Measurements from ENCODE around the gene SMARCB1.
"Not testable (repeated sequence)": the region's sequence is repeated elsewhere in the genome, so short reads cannot be mapped to it uniquely, and the experiment has no call there.

Gene SMARCB1

GRCh38 chr22:23844739-23845202 lies 58.0 kb downstream of the SMARCB1 start:
- DNase-seq: no peak

- no peak for DNase-seq
Observed at GRCh38 chr22:23845265-23846080, 58.7 kb downstream of the SMARCB1 start.

- no peak for DNase-seq
Observed at GRCh38 chr22:23846081-23846469, 59.3 kb downstream of the SMARCB1 start.

GRCh38 chr22:23847310-23847920 lies 60.6 kb downstream of the SMARCB1 start:
- DNase-seq: no peak

GRCh38 chr22:23847991-23848864 lies 61.5 kb downstream of the SMARCB1 start:
- no peak for DNase-seq

GRCh38 chr22:23849009-23850006 lies 62.5 kb downstream of the SMARCB1 start:
- DNase-seq: peak in 52 of 56 donors; percentile 19 to 88 (median 66)

- DNase-seq: no peak
Observed at GRCh38 chr22:23850136-23850611, 63.4 kb downstream of the SMARCB1 start.

GRCh38 chr22:23856721-23857605 lies 70.2 kb downstream of the SMARCB1 start:
- peak in 25 of 56 donors; percentile 32 to 78 (median 57) for DNase-seq

GRCh38 chr22:23857606-23858483 lies 71.1 kb downstream of the SMARCB1 start, which contains the start of gene SLC2A11:
Gene SLC2A11, plus strand, starts transcription at chr22:23857875. Its CDS starts 125 bp downstream, at chr22:23858000.
- peak; percentile 60 to 98 (median 92) for DNase-seq

- DNase-seq: peak in 13 of 56 donors; percentile 20 to 75 (median 60)
Observed at GRCh38 chr22:23858484-23858815, 71.7 kb downstream of the SMARCB1 start.

GRCh38 chr22:23859201-23859600 lies 72.4 kb downstream of the SMARCB1 start:
- no peak for DNase-seq

- not testable (repeated sequence) for DNase-seq
Observed at GRCh38 chr22:23860187-23860586, 73.4 kb downstream of the SMARCB1 start.

GRCh38 chr22:23862103-23862502 lies 75.3 kb downstream of the SMARCB1 start:
- peak in 6 of 56 donors; percentile 3 to 21 (median 12) for DNase-seq

GRCh38 chr22:23864499-23865154 lies 77.9 kb downstream of the SMARCB1 start:
- DNase-seq: not testable (repeated sequence)

- DNase-seq: no peak
Observed at GRCh38 chr22:23868580-23868979, 81.8 kb downstream of the SMARCB1 start.

GRCh38 chr22:23874871-23875270 lies 88.1 kb downstream of the SMARCB1 start:
- DNase-seq: no peak

- no peak for DNase-seq
Observed at GRCh38 chr22:23875801-23876200, 89.0 kb downstream of the SMARCB1 start.
